CD14-positive monocyte (primary cell): ENCODE measurements around the gene DENND1A. TPM values are rescaled to one million over a fixed set of nuclear protein-coding genes. Genes with fewer than 3 reads are reported as not detected.

ENCODE experiments used
- DNase-seq, 3 donors: peaks; one replicate each; pipeline ENCODE4 v3.0.0-alpha.2; 2011 to 2022
- H2AFZ ChIP-seq: 2 replicates; pipeline ENCODE4 v1.6.0; 2012; ENCODE audit warnings: mild to moderate bottlenecking, low read depth, low read length, inconsistent platforms; ENCODE audit not compliant: insufficient read depth, poor library complexity, severe bottlenecking
- H3K27ac ChIP-seq, 2 donors: 1 replicate in 1 of 2; 2 replicates in 1 of 2; pipeline ENCODE4 v1.5.1; 2012 to 2013; ENCODE audit warnings: low read length in 2 of 2, control low read depth in 1 of 2, inconsistent platforms in 1 of 2, low read depth in 1 of 2, mild to moderate bottlenecking in 1 of 2
- H3K27me3 ChIP-seq, 2 donors: one replicate each; pipeline versions ENCODE4 v1.6.0 to v1.6.1; 2011 to 2013; ENCODE audit warnings: low read length in 2 of 2; ENCODE audit not compliant: control insufficient read depth in 2 of 2, insufficient read depth in 2 of 2
- H3K36me3 ChIP-seq, 2 donors: replicated peaks in 1 of 2; 1 replicate in 1 of 2; 2 replicates in 1 of 2; pipeline versions ENCODE4 v1.5.1 to v1.6.1; 2012 to 2013; ENCODE audit warnings: low read length in 2 of 2, control low read depth in 1 of 2, inconsistent platforms in 1 of 2, mild to moderate bottlenecking in 1 of 2; ENCODE audit not compliant: insufficient read depth in 2 of 2, control insufficient read depth in 1 of 2
- H3K4me1 ChIP-seq, 2 donors: 1 replicate in 1 of 2; 2 replicates in 1 of 2; pipeline versions ENCODE4 v1.5.1 to v1.6.1; 2012 to 2013; ENCODE audit warnings: low read length in 2 of 2, control low read depth in 1 of 2, inconsistent platforms in 1 of 2, mild to moderate bottlenecking in 1 of 2, moderate library complexity in 1 of 2; ENCODE audit not compliant: insufficient read depth in 2 of 2, control insufficient read depth in 1 of 2
- H3K4me2 ChIP-seq: replicated peaks from 2 replicates; pipeline ENCODE3; 2012; ENCODE audit warnings: low read length, moderate library complexity, mild to moderate bottlenecking; ENCODE audit not compliant: poor library complexity, severe bottlenecking; ENCODE audit errors: extremely low read depth
- H3K4me3 ChIP-seq, 3 experiments: fragments of 200-600 bp in 1 of 3; sonication (generic) in 1 of 3; replicated peaks in 1 of 3; 1 replicate in 2 of 3; 2 replicates in 1 of 3; pipeline ENCODE4 v1.5.1; 2011 to 2013; ENCODE audit warnings: low read length in 3 of 3, mild to moderate bottlenecking in 3 of 3, control low read depth in 2 of 3, low read depth in 2 of 3, inconsistent platforms in 1 of 3, moderate library complexity in 1 of 3
- H3K79me2 ChIP-seq: 2 replicates; pipeline ENCODE4 v1.6.0; 2012; ENCODE audit warnings: mild to moderate bottlenecking, control low read depth, inconsistent platforms, low read length, moderate library complexity; ENCODE audit not compliant: insufficient read depth
- H3K9ac ChIP-seq: 2 replicates; pipeline ENCODE4 v1.6.0; 2017; ENCODE audit warnings: low read length, mild to moderate bottlenecking; ENCODE audit not compliant: insufficient read depth, poor library complexity, severe bottlenecking
- H3K9me3 ChIP-seq, 2 donors: replicated peaks in 1 of 2; 1 replicate in 1 of 2; 2 replicates in 1 of 2; pipeline versions ENCODE4 v1.5.1 to v1.6.1; 2012 to 2013; ENCODE audit warnings: low read length in 2 of 2, control low read depth in 1 of 2; ENCODE audit not compliant: control insufficient read depth in 1 of 2, insufficient read depth in 1 of 2
- H4K20me1 ChIP-seq: 2 replicates; pipeline ENCODE4 v1.6.0; 2012; ENCODE audit warnings: mild to moderate bottlenecking, low read length, control low read depth, moderate library complexity; ENCODE audit not compliant: insufficient read depth
- H3K27ac Mint-ChIP-seq, 7 donors: one replicate each; pipeline ENCODE4 v1.8.0; 2020; ENCODE audit warnings: mild to moderate bottlenecking in 7 of 7, mixed read lengths in 7 of 7, moderate library complexity in 6 of 7, inconsistent platforms in 2 of 7
- H3K27me3 Mint-ChIP-seq, 3 donors: one replicate each; pipeline ENCODE4 v1.8.0; 2021 to 2022; ENCODE audit warnings: low read depth in 3 of 3, mild to moderate bottlenecking in 3 of 3, mixed read lengths in 3 of 3, moderate library complexity in 3 of 3, inconsistent platforms in 1 of 3
- H3K36me3 Mint-ChIP-seq, 2 donors: one replicate each; pipeline ENCODE4 v1.8.0; 2020; ENCODE audit warnings: mixed read lengths in 2 of 2, inconsistent platforms in 1 of 2, mild to moderate bottlenecking in 1 of 2
- H3K4me1 Mint-ChIP-seq: one replicate; pipeline ENCODE4 v1.8.0; 2020; ENCODE audit warnings: mild to moderate bottlenecking, mixed read lengths
- H3K4me3 Mint-ChIP-seq, 2 donors: one replicate each; pipeline ENCODE4 v1.8.0; 2020; ENCODE audit warnings: mild to moderate bottlenecking in 2 of 2, mixed read lengths in 2 of 2, moderate library complexity in 1 of 2
- H3K9me3 Mint-ChIP-seq, 7 donors: one replicate each; pipeline ENCODE4 v1.8.0; 2020 to 2022; ENCODE audit warnings: mixed read lengths in 7 of 7, mild to moderate bottlenecking in 6 of 7, moderate library complexity in 6 of 7, inconsistent platforms in 2 of 7
- CTCF ChIP-seq: fragments of 200-600 bp; IDR thresholded peaks from one replicate; pipeline ENCODE4 v1.8.0; 2022; ENCODE audit warnings: antibody characterized with exemption, mild to moderate bottlenecking
- WGBS: methylation state at CpG from one replicate; pipeline ENCODE4 v1.1.5; 2013; ENCODE audit warnings: missing lambda C conversion rate; ENCODE audit not compliant: insufficient coverage; 5-methylcytosine and 5-hydroxymethylcytosine counted together
- intact Hi-C, 2 donors: fragments of 100-400 bp; cut with micrococcal nuclease; formaldehyde crosslinking; loops; one replicate each; pipeline versions ENCODE4 v1.15.0 to v1.15.1; 2023
- polyA plus RNA-seq, 3 donors: library from polyadenylated mRNA; depleted of rRNA in 1 of 3; unstranded in 2 of 3; stranded (reverse) in 1 of 3; fragments of 300-500 nt in 2 of 3; fragments of >200 nt in 1 of 3; fragmentation: Illumina TruSeq in 2 of 3; gene quantifications; 1 replicate in 2 of 3; 2 replicates in 1 of 3; pipeline ENCODE4 v1.2.3, GENCODE V29; 2012 to 2021

Gene DENND1A
- polyA plus RNA-seq, 3 donors, result 24.8 to 73.0 (median 29.4) TPM

GRCh38 chr9:123551734-123552133 is 378.2 kb downstream of the DENND1A start:
- H3K4me3 Mint-ChIP-seq, result no peak overlapping the region
- intact Hi-C loops, result no loop called here
- Histone ChIP-seq H3K4me1 (peaks cover 21 to 28% of the 10 kb centered on the region in 2 donors), H3K79me2 (no peaks in the 10 kb centered on the region), H3K27me3 (no peaks in the 10 kb centered on the region), H3K9me3 (no peaks in the 10 kb centered on the region), H3K27ac (no peak overlapping the region), H3K4me3 (no peak overlapping the region), H3K36me3 (peaks cover 53 to 75% of the 10 kb centered on the region in 2 donors), H3K9ac (no peak overlapping the region), H4K20me1 (peaks cover 65% of the 10 kb centered on the region), H3K4me2 (no peak overlapping the region), H2AFZ (no peak overlapping the region)
- TF ChIP-seq CTCF, result no peak
- H3K4me1 Mint-ChIP-seq, result peaks cover 33% of the 10 kb centered on the region
- peak overlapping the region in 4 of 7 donors; percentile 13 to 69 (median 37) for H3K27ac Mint-ChIP-seq
- 100% methylated on average over 2 of the region's 10 CpGs for WGBS
- peaks cover 0 to 3% (median 0%) of the 10 kb centered on the region in 3 donors for H3K27me3 Mint-ChIP-seq
- H3K36me3 Mint-ChIP-seq, result peaks cover 66 to 83% of the 10 kb centered on the region in 2 donors
- no peak for DNase-seq
- no peaks in the 10 kb centered on the region for H3K9me3 Mint-ChIP-seq

GRCh38 chr9:123550797-123551196 is 379.1 kb downstream of the DENND1A start:
- no peaks in the 10 kb centered on the region for H3K79me2 ChIP-seq
- Mint-ChIP-seq H3K9me3 (no peaks in the 10 kb centered on the region), H3K27me3 (peaks cover 0 to 3% (median 0%) of the 10 kb centered on the region in 3 donors), H3K36me3 (peaks cover 64 to 77% of the 10 kb centered on the region in 2 donors), H3K4me1 (peaks cover 33% of the 10 kb centered on the region), H3K4me3 (no peak overlapping the region), H3K27ac (peak overlapping the region in 2 of 7 donors; percentile 46 to 55)
- H4K20me1 ChIP-seq, result peaks cover 64% of the 10 kb centered on the region
- no peak overlapping the region for H2AFZ ChIP-seq
- peaks cover 44 to 75% of the 10 kb centered on the region in 2 donors for H3K36me3 ChIP-seq
- no peak overlapping the region for H3K4me3 ChIP-seq
- WGBS, result 100% methylated on average over 3 of the region's 5 CpGs
- no peak for TF ChIP-seq CTCF
- no peak for DNase-seq
- no peak overlapping the region for H3K4me2 ChIP-seq
- H3K4me1 ChIP-seq, result peaks cover 21 to 28% of the 10 kb centered on the region in 2 donors
- H3K27me3 ChIP-seq, result no peaks in the 10 kb centered on the region
- no peak overlapping the region for H3K27ac ChIP-seq
- intact Hi-C loops, result no loop called here
- H3K9me3 ChIP-seq, result no peaks in the 10 kb centered on the region
- no peak overlapping the region for H3K9ac ChIP-seq
